GM12873 (cell line): ENCODE results near the gene MT2A.

Experiments
- TF ChIP-seq, protein P1 (sequence below): IDR thresholded peaks from 2 replicates; pipeline ENCODE4 v1.5.1; 2012; ENCODE audit warnings: low read depth, mild to moderate bottlenecking, moderate library complexity, low read length, control low read depth; ENCODE audit not compliant: insufficient read depth; ENCODE audit errors: missing control alignments

Gene MT2A

DNA sequence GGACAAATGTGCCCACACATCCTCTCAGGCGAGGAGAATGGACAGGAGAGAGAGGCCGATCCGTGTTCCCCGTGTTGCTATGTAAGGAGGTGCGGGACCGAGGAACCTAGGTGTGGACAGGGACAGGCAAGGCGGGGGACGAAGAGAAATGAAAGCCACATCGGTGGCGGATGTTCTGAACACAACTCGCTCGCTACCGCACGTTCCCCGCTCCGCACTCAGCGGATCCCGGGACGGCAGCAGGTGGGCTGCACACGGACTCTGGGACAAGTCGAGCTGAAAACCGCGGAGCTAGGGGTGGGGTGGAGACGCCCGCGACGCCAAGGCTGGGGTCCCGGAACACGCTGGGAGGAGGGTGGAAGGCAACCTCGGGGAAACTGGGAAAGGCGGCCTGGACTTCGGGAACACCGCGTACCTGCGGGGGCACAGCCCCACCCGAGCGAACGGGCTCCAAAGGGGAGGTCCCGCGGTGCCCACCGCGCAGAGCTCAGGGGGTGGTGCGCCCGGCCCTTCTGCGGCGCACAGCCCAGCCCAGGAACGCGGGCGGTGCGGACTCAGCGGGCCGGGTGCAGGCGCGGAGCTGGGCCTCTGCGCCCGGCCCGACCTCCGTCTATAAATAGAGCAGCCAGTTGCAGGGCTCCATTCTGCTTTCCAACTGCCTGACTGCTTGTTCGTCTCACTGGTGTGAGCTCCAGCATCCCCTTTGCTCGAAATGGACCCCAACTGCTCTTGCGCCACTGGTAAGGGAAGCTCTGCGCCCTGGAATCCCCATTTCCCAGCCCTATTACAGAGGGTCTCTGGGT is 17.0 kb downstream of the MT2A start, which contains the start of gene MT1E:
Gene MT1E, plus strand, starts transcription at position 642 of the 803 bp plus-strand sequence. Its CDS starts 71 bp downstream, at position 713.
- TF ChIP-seq, protein P1, sequence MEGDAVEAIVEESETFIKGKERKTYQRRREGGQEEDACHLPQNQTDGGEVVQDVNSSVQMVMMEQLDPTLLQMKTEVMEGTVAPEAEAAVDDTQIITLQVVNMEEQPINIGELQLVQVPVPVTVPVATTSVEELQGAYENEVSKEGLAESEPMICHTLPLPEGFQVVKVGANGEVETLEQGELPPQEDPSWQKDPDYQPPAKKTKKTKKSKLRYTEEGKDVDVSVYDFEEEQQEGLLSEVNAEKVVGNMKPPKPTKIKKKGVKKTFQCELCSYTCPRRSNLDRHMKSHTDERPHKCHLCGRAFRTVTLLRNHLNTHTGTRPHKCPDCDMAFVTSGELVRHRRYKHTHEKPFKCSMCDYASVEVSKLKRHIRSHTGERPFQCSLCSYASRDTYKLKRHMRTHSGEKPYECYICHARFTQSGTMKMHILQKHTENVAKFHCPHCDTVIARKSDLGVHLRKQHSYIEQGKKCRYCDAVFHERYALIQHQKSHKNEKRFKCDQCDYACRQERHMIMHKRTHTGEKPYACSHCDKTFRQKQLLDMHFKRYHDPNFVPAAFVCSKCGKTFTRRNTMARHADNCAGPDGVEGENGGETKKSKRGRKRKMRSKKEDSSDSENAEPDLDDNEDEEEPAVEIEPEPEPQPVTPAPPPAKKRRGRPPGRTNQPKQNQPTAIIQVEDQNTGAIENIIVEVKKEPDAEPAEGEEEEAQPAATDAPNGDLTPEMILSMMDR = no peak

DNA sequence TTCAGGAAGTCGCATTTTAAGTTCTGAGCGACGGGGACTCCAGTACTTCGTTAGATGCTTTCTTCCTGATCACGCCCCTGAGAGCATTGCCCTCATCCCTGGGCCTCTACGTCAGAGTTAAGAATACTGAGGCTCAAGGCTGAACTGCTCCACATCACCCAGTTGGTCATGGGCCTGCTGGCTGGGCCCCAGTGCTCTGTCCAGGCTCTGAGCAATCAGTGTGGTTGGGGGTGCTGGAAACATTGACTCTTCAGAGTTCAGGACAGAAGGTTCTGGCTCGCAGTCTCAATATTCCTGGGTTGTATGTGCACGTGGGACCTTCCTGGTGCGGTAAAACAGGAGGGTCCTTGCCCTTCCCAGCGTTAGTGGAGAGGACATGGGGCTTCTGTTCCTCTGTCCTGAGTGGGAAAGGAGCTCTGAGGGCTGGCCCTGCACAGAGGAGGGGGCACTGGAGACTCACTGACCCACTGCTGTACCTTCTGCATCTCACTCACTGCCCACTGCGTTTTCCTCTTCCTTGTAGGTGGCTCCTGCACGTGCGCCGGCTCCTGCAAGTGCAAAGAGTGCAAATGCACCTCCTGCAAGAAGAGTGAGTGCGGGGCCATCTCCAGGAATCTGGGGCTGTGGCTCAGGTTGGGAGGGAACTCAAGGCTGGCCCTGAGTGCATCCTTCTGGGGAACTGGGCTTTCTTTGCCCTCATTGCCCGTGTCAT is 17.7 kb downstream of the MT2A start:
- TF ChIP-seq, protein P1 = no peak

DNA sequence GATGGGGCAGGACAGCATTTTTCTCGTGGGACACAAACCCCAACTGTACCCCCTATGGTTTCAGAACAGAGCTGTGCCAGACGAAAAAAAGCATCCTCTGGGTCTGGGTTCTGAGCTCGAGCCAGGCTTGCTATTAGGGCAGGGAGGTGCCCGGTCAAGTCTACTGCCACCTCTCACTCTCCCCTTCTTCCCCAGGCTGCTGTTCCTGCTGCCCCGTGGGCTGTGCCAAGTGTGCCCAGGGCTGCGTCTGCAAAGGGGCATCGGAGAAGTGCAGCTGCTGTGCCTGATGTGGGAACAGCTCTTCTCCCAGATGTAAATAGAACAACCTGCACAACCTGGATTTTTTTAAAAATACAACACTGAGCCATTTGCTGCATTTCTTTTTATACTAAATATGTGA is 18.3 kb downstream of the MT2A start:
- TF ChIP-seq, protein P1 = no peak

DNA sequence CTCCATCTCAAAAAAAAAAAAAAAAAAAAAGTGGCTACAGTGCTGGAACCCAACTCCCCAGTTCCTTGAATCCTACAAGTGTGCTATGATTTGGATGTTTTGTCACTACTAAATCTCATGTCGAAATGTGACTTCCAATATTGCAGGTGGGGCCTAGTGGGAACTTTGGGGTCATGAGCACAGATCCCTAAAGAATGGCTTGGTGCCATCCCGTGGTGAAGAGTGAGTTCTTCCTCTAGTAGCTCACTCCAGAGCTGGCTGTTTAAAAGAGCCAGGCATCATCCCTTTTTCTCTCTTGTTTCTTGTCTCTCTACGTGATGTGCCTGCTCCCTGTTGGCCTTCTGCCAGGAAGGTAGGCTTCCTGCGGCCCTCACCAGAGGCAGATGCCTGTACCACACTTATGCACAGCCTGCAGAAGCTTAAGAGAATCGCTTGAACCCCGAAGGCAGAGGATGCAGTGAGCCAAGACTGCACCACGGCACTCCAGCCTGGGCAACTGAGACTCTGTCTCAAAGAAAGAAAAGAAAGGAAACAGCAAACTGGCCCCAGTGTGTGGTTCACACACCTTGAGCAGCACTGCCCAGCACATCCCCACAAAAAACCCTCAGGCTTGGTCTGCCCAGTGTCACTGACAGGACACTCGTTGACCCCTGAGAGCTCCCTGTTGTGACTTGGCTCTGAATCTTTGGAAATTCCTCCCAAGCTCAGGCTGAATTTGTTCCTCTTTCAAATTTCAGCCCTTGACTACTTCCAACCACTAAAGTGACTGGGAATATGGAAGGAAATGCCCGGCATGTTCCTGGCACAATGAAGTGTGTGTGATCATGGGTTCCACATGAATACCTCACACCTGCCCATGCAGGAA is 20.3 kb downstream of the MT2A start:
- TF ChIP-seq, protein P1 = no peak

DNA sequence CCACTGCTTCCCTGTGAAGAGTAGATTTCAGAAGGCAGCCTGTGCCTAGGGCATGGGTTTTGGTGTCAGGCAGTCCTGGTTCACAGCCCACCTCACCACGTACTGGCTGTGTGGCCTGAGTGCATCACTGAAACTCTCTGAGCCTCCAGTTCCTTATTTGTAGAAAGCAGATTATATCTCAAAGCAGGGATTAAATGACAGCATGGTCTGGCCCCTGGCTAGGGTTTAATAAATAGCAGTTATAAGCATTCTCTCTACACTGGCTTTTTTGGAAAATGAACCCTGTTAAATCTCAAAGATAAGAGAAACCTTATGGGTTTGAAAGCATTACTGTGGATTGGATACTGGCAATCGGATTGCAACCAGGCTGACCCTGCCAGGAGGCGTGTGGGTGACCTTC is 21.1 kb downstream of the MT2A start:
- TF ChIP-seq, protein P1 = no peak

DNA sequence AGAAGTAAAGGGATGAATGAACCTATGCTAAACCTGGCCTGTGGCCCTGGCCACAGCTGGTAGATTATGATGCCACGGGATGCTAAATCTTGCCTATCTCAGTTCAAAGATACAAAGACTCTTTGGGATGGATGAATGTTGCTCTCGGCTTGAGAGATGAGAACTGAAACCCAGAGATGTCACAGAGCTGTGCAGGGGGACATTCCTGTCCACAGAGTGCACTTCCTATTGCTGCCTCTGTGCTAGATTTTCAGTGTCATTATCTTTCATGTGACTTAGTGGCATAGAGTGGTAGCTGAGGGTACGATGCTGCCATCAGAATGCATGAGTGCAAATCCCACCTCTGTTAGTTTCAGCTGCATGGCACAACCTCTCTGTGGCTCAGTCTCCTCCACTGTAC is 21.8 kb downstream of the MT2A start:
- TF ChIP-seq, protein P1 = peak; percentile 47
